ENCODE data around the gene CKS1B. TPM values are rescaled to one million over a fixed set of nuclear protein-coding genes. Genes with fewer than 3 reads are reported as not detected.

The CKS1B gene
- total RNA-seq, 2 experiments from 2014 or later, result 1.4 to 3.9 TPM

DNA sequence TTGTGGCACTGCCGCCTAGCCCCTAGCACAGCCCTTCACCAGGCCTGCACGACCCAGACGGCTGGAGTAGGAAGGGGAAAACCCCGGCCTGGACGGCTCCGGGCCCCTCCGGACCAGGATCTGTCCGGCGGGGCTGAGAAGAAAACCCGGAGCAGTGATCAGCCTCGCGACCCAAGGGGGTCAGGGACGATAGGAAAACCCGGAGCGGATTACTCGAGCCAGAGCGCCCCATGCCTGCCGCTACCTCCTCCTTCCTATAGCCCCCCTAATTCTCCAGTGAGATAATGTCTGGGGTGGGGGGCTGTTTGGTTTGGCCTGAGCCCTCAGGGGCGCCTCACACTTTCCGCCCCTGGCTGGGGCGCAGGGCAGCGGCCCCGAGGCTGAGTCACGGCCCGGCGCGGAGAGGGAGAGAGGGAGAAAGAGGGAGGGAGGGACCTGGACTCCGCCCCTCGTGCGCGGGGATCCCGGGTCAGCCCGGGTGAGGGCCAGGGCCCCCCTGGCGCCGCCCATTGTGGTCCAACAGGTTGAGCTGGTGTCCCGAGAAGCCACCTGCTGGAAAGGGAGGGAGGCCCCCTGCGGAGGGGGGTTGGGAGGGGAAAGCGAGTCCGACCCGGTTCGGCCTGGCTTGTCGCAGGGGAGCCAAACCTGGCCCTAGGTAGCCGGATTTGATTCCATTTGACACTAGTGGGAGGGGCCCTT is 26.4 kb downstream of the CKS1B start:
- Histone ChIP-seq H3K36me3 (ENCODE audit: insufficient read depth, low read length) (peaks cover 3% of the 10 kb centered on the region), H3K27me3 (ENCODE audit: control insufficient read depth in 1 of 2, insufficient read depth in 2 of 2, low read length in 2 of 2) (no peaks in the 10 kb centered on the region), H3K9me3 (ENCODE audit: control insufficient read depth in 1 of 2, insufficient read depth in 1 of 2, low read length in 2 of 2) (no peaks in the 10 kb centered on the region), H3K27ac (ENCODE audit: low read depth in 1 of 2, low read length in 2 of 2) (peak overlapping the region; percentile 92 to 96), H3K4me3 (ENCODE audit: low read length) (peak overlapping the region; percentile 73), H3K4me1 (ENCODE audit: insufficient read depth, low read length) (peaks cover 70% of the 10 kb centered on the region)
- H3K27me3 Mint-ChIP-seq, result no peaks in the 10 kb centered on the region
- peak; percentile 39 for ATAC-seq (ENCODE audit: poor library complexity)
- H3K36me3 Mint-ChIP-seq (ENCODE audit: low read depth), result peaks cover 15% of the 10 kb centered on the region
- peak overlapping the region; percentile 99 for H3K4me3 Mint-ChIP-seq
- TF ChIP-seq, protein P1, sequence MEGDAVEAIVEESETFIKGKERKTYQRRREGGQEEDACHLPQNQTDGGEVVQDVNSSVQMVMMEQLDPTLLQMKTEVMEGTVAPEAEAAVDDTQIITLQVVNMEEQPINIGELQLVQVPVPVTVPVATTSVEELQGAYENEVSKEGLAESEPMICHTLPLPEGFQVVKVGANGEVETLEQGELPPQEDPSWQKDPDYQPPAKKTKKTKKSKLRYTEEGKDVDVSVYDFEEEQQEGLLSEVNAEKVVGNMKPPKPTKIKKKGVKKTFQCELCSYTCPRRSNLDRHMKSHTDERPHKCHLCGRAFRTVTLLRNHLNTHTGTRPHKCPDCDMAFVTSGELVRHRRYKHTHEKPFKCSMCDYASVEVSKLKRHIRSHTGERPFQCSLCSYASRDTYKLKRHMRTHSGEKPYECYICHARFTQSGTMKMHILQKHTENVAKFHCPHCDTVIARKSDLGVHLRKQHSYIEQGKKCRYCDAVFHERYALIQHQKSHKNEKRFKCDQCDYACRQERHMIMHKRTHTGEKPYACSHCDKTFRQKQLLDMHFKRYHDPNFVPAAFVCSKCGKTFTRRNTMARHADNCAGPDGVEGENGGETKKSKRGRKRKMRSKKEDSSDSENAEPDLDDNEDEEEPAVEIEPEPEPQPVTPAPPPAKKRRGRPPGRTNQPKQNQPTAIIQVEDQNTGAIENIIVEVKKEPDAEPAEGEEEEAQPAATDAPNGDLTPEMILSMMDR (IDR thresholded peaks at IDR 0.05), result no peak
- ChIA-PET CTCF (interaction anchor here (1.1 to 13.2 kb wide), 8 partner anchors 18 to 61 kb away, joined by 3 to 159 read pairs (median 20); partner anchors contain the start of genes CKS1B, FLAD1, PBXIP1 and PYGO2), POLR2A (interaction anchor here (1.0 to 10.2 kb wide), 8 partner anchors 9 to 64 kb away, joined by 4 to 189 read pairs (median 22); partner anchors contain the start of genes CKS1B, FLAD1, PBXIP1 and PMVK)
- peak overlapping the region; percentile 90 for H3K27ac Mint-ChIP-seq
- peak in 13 of 14 experiments; percentile 57 to 89 (median 71) for DNase-seq
- H3K9me3 Mint-ChIP-seq, result no peaks in the 10 kb centered on the region
- H3K4me1 Mint-ChIP-seq (ENCODE audit: low read depth), result peaks cover 60% of the 10 kb centered on the region
- intact Hi-C loops (cut with DNase I, micrococcal nuclease), result loop anchor here (1.0 to 5.0 kb wide), 6 partner anchors 16 to 62 kb away; partner anchors contain the start of genes EFNA4 (in 2 of the 2) and CKS1B (in 1 of the 2)

DNA sequence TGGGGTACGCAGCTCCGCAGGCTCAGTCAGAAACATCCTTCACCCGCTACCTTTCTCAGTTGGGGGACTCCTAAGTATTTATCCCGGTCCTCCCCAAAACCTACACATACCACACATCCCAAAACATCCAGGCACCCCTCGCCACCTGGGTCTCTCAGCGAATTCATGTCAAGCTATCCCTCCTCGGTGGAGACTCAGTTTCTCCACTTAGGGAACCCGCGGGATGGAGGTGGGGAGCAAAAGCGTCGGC is 26.9 kb downstream of the CKS1B start:
- Histone ChIP-seq H3K4me1 (ENCODE audit: insufficient read depth, low read length) (peaks cover 75% of the 10 kb centered on the region), H3K36me3 (ENCODE audit: insufficient read depth, low read length) (peaks cover 3% of the 10 kb centered on the region), H3K27ac (ENCODE audit: low read depth in 1 of 2, low read length in 2 of 2) (peak overlapping the region; percentile 92 to 96), H3K4me3 (ENCODE audit: low read length) (peak overlapping the region; percentile 73), H3K27me3 (ENCODE audit: control insufficient read depth in 1 of 2, insufficient read depth in 2 of 2, low read length in 2 of 2) (no peaks in the 10 kb centered on the region), H3K9me3 (ENCODE audit: control insufficient read depth in 1 of 2, insufficient read depth in 1 of 2, low read length in 2 of 2) (no peaks in the 10 kb centered on the region)
- ChIA-PET POLR2A (interaction anchor here (1.0 to 10.2 kb wide), 7 partner anchors 9 to 65 kb away, joined by 4 to 189 read pairs (median 28); partner anchors contain the start of genes CKS1B, FLAD1, PBXIP1 and PMVK), CTCF (interaction anchor here (1.1 to 13.2 kb wide), 2 partner anchors 17 to 40 kb away, joined by 4 to 159 read pairs; partner anchors contain the start of gene PYGO2)
- Mint-ChIP-seq H3K36me3 (ENCODE audit: low read depth) (peaks cover 15% of the 10 kb centered on the region), H3K4me3 (peak overlapping the region; percentile 99), H3K27me3 (no peaks in the 10 kb centered on the region), H3K27ac (peak overlapping the region; percentile 90), H3K4me1 (ENCODE audit: low read depth) (peaks cover 60% of the 10 kb centered on the region), H3K9me3 (no peaks in the 10 kb centered on the region)
- intact Hi-C loops (cut with DNase I, micrococcal nuclease), result loop anchor here (1.0 to 5.0 kb wide), 5 partner anchors 16 to 61 kb away; partner anchors contain the start of genes EFNA4 (in 2 of the 2) and CKS1B (in 1 of the 2)
- peak in 1 of 14 experiments; percentile 56 for DNase-seq
- no peak for ATAC-seq (ENCODE audit: poor library complexity)
- TF ChIP-seq, protein P1 (IDR thresholded peaks at IDR 0.05), result no peak

DNA sequence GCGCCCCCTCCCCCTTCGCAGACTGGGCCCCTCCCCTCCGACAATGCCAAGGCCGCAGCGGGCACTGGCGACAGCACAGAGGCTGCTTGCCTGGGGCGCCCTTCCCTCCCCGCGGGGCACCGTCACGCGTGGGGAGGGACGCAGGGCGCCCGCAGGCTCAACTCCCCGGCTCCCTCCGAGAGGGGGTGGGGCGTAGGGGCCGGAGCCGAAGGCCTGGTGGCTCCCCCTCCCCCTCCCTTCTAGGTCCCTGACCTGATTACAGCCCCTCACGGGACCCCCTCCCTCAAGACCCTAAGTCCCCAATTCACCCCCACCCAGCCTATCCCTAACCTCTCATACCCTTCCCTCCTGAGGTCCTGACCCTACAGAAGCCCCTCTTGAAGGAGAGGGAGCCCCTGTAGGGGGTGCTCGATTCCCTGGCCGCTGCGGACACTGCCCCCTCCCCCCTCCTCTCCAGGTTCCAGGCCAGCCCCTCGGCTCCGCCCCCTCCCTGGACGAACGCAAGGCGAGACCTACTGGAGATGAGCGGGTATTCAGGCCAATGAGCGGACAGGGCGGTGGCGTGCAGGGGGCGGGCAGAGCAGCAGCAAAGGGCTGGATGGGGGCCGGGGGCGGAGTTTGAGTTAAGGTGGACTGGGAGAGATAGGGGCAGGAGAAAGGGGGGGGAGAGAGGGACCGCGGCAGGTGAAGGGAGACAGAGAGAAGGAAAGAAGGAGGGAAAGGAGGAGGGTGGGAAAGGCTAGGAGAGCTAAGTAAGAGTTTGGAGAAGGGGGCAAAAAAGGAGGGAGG is 27.4 kb downstream of the CKS1B start:
- POLR2A ChIA-PET, result interaction anchor here (1.0 to 10.2 kb wide), 8 partner anchors 10 to 65 kb away, joined by 4 to 189 read pairs (median 22); partner anchors contain the start of genes CKS1B, FLAD1, PBXIP1 and PMVK
- peak overlapping the region; percentile 90 for H3K27ac Mint-ChIP-seq
- CTCF ChIA-PET, result interaction anchor here (1.1 to 13.2 kb wide), 2 partner anchors 17 to 41 kb away, joined by 4 to 159 read pairs; partner anchors contain the start of gene PYGO2

More for the DNA sequence above, 27.4 kb downstream of the CKS1B start:
- H3K36me3 ChIP-seq (ENCODE audit: insufficient read depth, low read length), result peaks cover 3% of the 10 kb centered on the region
- Mint-ChIP-seq H3K9me3 (no peaks in the 10 kb centered on the region), H3K4me3 (peak overlapping the region; percentile 99), H3K36me3 (ENCODE audit: low read depth) (peaks cover 15% of the 10 kb centered on the region), H3K27me3 (no peaks in the 10 kb centered on the region), H3K4me1 (ENCODE audit: low read depth) (peaks cover 65% of the 10 kb centered on the region)
- H3K4me1 ChIP-seq (ENCODE audit: insufficient read depth, low read length), result peaks cover 80% of the 10 kb centered on the region
- H3K4me3 ChIP-seq (ENCODE audit: low read length), result peak overlapping the region; percentile 73
- peak; percentile 73 for ATAC-seq (ENCODE audit: poor library complexity)
- intact Hi-C loops (cut with DNase I, micrococcal nuclease), result loop anchor here (1.0 to 5.0 kb wide), 7 partner anchors 15 to 65 kb away; partner anchors contain the start of genes EFNA4 (in 2 of the 2), CKS1B (in 1 of the 2) and FLAD1 (in 1 of the 2)
- no peaks in the 10 kb centered on the region for H3K27me3 ChIP-seq (ENCODE audit: control insufficient read depth in 1 of 2, insufficient read depth in 2 of 2, low read length in 2 of 2)
- H3K27ac ChIP-seq (ENCODE audit: low read depth in 1 of 2, low read length in 2 of 2), result peak overlapping the region; percentile 92 to 96
- peak; percentile 94 to 99 (median 98) for DNase-seq
- TF ChIP-seq, protein P1 (IDR thresholded peaks at IDR 0.05), result no peak
- no peaks in the 10 kb centered on the region for H3K9me3 ChIP-seq (ENCODE audit: control insufficient read depth in 1 of 2, insufficient read depth in 1 of 2, low read length in 2 of 2)

All from CD4-positive, alpha-beta T cell (primary cell).